Superior temporal gyrus (tissue), 1 donor: ENCODE measurements around the gene PDCD7.
"Not testable (repeated sequence)": the region's sequence is repeated elsewhere in the genome, so short reads cannot be mapped to it uniquely, and the experiment has no call there.

ENCODE experiments used
- DNase-seq: peaks from one replicate; pipeline ENCODE4 v3.0.0-alpha.2; 2016; ENCODE audit errors: extremely low spot score

The PDCD7 gene, protein sequence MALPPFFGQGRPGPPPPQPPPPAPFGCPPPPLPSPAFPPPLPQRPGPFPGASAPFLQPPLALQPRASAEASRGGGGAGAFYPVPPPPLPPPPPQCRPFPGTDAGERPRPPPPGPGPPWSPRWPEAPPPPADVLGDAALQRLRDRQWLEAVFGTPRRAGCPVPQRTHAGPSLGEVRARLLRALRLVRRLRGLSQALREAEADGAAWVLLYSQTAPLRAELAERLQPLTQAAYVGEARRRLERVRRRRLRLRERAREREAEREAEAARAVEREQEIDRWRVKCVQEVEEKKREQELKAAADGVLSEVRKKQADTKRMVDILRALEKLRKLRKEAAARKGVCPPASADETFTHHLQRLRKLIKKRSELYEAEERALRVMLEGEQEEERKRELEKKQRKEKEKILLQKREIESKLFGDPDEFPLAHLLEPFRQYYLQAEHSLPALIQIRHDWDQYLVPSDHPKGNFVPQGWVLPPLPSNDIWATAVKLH

DNA sequence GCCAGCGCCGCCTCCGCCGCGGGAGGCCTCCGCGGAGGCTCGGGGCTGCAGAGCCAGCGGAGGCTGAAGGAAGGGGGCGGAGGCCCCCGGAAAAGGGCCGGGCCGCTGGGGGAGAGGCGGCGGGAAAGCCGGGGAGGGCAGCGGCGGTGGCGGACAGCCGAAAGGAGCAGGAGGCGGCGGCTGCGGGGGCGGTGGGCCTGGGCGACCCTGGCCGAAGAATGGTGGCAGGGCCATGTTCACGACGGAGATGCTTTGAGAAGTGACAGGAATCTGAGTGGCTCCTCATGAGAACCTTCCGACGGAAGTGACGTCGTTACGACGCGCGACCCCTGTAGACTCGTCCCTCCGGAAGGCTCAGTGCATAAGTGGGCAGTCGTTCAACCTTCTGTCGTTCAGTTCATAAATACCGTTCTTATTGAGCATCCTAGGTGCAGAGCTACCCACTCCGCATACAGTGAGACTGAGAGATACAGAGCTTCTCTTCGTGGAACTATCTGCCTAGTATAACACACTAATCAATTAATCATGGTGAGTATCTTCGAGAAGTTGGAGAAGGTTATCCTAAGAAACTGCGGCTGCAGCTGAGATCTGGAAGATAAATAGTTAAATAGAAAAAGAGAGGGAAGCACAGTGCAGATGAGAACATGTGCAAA is at the start of gene PDCD7:
TSS of gene PDCD7 (minus strand) at position 261 of the 653 bp plus-strand sequence. CDS start at position 234, 27 bp downstream.
- DNase-seq = peak; percentile 98

DNA sequence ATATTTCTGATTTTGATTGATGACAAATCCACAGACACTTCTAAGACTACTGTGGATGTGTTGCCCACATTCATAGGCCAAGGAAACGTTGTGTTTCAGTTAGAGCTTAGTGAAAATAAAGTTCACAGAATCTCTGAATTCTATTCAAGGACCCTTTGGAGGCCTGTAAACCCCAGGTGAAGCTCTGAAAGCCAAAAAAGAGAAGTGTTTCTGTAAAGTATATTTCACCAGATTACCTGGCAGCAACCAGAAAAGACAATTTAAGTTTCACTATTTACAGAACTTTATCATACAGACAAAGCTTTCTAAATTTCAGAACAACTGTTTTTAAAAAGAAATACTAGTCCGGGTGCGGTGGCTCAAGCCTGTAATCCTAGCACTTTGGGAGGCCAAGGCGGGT is 48.9 kb upstream of the PDCD7 start:
- DNase-seq = no peak

DNA sequence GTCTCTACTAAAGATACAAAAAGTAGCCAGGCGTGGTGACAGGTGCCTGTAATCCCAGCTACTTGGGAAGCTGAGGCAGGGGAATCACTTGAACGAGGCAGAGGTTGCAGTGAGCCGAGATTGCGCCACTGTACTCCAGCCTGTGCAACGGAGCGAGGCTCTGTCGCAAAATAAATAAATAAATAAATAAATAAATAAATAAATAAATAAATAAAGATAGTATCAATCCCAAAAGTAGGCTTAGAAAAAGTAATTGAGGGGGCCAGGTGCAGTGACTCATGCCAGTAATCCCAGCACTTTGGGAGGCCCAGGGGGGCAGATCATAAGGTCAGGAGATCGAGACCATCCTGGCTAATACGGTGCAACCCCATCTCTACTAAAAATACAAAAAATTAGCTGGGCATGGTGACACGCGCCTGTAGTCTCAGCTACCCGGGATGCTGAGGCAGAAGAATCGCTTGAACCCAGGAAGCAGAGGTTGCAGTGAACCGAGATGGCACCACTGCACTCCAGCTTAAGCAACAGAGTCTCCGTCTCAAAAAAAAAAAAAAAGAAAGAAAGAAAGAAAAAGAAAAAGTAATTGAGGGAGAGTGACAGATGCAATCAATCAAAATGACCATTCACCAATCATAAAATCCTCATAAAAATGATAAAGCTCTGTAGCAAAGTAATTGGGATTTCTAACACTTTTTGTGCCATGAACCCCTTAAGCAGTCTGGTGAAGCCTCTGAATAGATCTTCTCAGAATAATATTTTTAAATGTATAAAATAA is 48.2 kb upstream of the PDCD7 start:
- not testable (repeated sequence) for DNase-seq

GRCh38 chr15:65180167-65180566 is 46.6 kb upstream of the PDCD7 start:
- no peak for DNase-seq

GRCh38 chr15:65177901-65178300 is 44.3 kb upstream of the PDCD7 start:
- DNase-seq = no peak

DNA sequence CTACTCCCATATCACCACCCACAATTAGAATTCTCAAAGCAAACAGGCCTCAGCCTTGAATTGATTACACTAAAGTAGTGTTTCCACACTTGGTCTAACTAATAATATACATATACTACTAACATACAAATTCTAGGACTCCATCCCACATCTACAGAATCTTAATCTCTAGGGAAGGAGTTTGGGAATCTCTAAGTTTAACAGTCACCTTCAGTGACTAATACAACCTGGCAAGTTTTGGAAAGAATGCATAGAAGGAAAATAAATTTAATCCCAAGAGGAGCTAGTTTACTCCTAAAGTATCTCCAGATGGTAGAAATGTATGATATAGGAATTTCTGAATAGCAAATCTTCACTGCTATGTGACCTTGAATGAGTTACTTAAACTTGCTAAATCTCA is 42.4 kb upstream of the PDCD7 start:
- no peak for DNase-seq

DNA sequence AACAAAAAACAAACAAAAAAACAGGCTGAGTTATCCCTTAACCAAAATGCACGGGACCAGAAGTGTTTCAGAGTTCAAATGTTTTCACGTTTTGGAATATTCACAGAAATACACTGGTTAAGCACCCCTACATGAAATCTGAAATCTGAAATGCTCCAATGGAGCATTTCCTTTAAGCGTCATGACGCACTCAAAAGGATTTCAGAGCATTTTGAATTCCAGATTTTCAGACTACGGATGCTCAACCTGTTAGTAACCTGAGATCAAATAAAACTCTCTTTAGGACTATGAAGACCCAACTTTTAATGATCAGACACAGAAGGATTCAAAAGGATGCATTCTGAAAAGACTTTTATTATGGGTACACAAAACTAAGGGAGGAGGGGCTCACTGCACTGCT is 41.9 kb upstream of the PDCD7 start:
- DNase-seq = no peak

GRCh38 chr15:65174509-65174908 is 40.9 kb upstream of the PDCD7 start:
- no peak for DNase-seq

- no peak for DNase-seq
These were observed 38.9 kb upstream of the PDCD7 start for GRCh38 chr15:65172531-65172930.

DNA sequence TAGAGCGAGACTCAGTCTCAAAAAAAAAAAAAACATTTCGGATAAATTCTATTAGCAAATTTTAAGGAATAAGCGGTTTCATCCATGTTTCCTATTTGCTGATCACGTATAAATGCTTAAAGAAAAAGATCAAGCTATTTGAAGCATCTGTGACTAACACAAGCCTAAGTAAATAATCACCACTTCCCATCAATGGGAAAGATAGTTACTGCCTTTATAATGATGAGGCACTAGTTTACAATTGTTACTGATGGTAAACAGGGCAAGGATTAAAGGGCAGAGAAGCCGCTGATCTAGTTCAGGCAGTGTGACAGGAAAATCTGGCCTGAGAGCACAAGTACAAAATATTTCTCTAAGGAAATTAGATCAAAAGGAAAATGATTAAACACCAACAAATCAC is 37.8 kb upstream of the PDCD7 start:
- no peak for DNase-seq

GRCh38 chr15:65165875-65166274 is 32.3 kb upstream of the PDCD7 start:
- no peak for DNase-seq

DNA sequence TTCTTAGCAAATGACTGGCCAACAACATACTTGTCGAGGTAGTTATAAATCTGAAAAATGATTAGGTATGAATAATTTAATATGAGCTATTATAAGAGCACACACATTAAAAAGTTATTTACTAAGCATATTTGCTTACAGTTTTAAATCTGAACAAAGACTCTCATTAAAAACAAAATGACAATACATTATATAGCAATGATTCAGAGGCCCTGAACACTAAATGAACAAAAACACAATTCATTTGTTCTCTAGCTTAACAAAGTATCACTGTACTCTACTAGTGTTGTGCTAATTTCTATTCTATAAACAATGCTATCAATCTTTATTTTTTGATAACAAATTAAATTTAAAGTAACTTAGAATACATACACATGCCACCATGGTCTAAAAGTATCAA is 30.5 kb upstream of the PDCD7 start:
- peak; percentile 63 for DNase-seq

DNA sequence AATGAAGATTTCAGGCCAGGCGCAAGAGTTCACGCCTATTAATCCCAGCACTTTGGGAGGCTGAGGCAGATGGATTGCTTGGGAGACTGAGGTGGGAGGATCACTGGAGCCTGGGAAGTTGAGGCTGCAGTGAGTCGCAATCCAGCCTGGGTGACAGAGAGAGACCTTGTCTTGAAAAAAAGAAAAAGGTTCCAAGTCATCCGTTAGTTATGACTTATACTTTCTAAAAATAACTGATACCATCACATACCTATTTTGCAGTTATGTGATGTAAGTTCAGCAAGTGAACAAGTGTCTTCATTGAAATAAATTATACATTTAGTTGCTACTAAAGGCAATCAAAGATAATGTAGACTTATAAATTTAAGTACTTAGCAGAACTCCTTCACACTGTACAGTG is 29.4 kb upstream of the PDCD7 start:
- no peak for DNase-seq

GRCh38 chr15:65156692-65157091 is 23.1 kb upstream of the PDCD7 start:
- DNase-seq = no peak

GRCh38 chr15:65154720-65155119 is 21.1 kb upstream of the PDCD7 start:
- DNase-seq = no peak

GRCh38 chr15:65147902-65148301 is 14.3 kb upstream of the PDCD7 start:
- no peak for DNase-seq

DNA sequence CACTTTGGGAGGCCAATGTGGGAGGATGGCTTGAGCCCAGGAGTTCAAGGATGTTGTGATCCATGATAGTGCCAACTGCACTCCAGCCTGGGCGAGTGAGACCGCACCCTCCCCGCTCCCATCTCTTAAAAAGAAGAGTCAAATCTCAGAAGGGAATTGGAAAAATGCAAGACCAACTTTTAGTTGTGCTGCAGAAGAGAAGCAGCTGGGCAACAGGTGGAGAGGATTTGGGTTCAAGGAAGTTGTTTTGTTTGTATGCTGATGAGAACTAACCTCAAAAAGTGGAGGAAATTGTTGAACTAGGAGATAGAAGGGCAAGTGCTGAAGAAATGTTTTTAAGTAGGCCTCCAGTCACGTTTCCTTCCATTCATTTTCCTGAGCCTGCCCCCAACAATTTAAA is 12.8 kb upstream of the PDCD7 start:
- DNase-seq = no peak

- DNase-seq = not testable (repeated sequence)
These were observed 5.0 kb upstream of the PDCD7 start for GRCh38 chr15:65138631-65139030.

- DNase-seq = not testable (repeated sequence)
These were observed 4.3 kb upstream of the PDCD7 start for GRCh38 chr15:65137893-65138292.

DNA sequence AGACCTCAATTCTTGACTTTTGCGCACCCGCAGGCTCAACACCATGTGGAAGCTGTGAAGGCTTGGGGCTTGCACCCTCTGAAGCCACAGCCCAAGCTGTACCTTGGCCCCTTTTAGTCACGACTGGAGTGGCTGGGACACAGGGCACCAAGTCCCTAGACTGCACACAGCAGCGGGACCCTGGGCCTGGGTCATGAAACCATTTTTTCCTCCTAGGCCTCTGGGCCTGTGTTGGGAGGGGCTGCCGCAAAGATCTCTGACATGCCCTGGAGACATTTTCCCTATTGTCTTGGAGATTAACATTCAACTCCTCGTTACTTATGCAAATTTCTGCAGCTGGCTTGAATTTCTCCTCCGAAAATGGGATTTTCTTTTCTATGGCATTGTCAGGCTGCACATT is 3.5 kb upstream of the PDCD7 start:
- not testable (repeated sequence) for DNase-seq

DNA sequence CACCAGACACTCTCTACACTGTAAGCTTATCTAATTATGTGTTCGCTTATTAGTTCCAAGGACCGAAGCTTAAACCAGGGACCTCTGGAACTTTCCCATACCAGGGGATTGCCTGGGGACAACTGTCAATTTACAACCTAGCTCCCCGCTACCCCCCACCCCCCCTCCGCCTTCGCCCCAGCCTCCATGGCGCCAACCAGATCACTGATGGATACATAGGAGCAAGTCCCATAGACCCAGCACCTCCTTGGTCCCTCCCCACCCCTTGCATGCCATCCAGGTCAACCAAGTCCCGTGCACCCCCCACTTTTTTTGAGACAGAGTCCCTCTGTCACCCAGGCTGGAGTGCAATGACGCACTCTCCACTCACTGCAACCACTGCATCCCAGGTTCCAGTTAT is 930 bp upstream of the PDCD7 start:
- DNase-seq = no peak

DNA sequence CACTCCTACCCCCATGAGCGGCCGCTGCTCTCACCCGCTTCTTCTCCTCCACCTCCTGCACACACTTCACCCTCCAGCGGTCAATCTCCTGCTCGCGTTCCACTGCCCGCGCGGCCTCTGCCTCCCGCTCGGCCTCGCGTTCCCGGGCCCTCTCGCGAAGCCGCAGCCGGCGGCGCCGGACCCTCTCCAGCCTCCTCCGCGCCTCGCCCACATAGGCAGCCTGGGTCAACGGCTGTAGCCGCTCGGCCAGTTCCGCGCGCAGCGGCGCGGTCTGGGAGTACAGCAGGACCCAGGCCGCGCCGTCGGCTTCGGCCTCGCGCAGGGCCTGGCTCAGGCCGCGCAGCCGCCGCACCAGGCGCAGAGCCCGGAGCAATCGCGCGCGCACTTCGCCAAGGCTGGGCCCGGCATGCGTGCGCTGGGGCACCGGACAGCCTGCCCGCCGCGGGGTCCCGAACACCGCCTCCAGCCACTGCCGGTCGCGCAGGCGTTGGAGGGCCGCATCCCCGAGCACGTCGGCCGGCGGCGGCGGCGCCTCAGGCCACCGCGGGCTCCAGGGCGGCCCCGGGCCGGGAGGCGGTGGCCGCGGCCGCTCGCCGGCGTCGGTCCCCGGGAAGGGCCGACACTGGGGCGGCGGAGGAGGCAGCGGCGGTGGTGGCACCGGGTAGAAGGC is 595 bp downstream of the PDCD7 start:
- DNase-seq = no peak
